AG04449 (cell line): ENCODE measurements around the gene RAI14.

ENCODE experiments used
- CTCF ChIA-PET: fragments of 350-600 bp; formaldehyde crosslinking; extraction: SDS; loops from one replicate; lab custom pipeline; 2021; ENCODE audit warnings: antibody characterized with exemption; lab: Yijun Ruan, JAX
- POLR2A ChIA-PET: fragments of 400-600, 350-600 bp; formaldehyde crosslinking; extraction: SDS; loops from one replicate; lab custom pipeline; 2020; ENCODE audit warnings: antibody characterized with exemption, inconsistent platforms; lab: Yijun Ruan, JAX
- DNase-seq: peaks from one replicate; pipeline ENCODE4 v3.0.0-alpha.2; 2010; ENCODE audit warnings: low read depth, low spot score
- H3K4me3 ChIP-seq: 2 replicates; pipeline ENCODE4 v1.5.1; 2011; ENCODE audit warnings: low read depth, mild to moderate bottlenecking, control low read depth, low read length
- CTCF ChIP-seq: IDR thresholded peaks from one replicate; pipeline ENCODE4 v1.5.1; 2011; ENCODE audit warnings: mild to moderate bottlenecking, moderate library complexity, low read length, control low read depth, inconsistent platforms; ENCODE audit not compliant: insufficient read depth; ENCODE audit errors: missing control alignments

Gene RAI14

GRCh38 chr5:34736445-34737115 lies 80.5 kb downstream of the RAI14 start:
- ChIA-PET CTCF (interaction anchor here (1.0 to 1.9 kb wide), 4 partner anchors 12 to 251 kb away, joined by 3 to 6 read pairs (median 4); no protein-coding TSS in a partner anchor), POLR2A (no interaction called here)
- no peak for DNase-seq
- H3K4me3 ChIP-seq = no peak overlapping the region
- TF ChIP-seq CTCF = no peak

GRCh38 chr5:34737731-34738130 lies 81.6 kb downstream of the RAI14 start:
- DNase-seq = no peak
- POLR2A ChIA-PET = no interaction called here
- CTCF ChIA-PET = interaction anchor here (1.9 kb wide), 1 partner anchor 252 kb away, joined by 6 read pairs; no protein-coding TSS in a partner anchor
- H3K4me3 ChIP-seq = no peak overlapping the region
- TF ChIP-seq CTCF = no peak

GRCh38 chr5:34738381-34738780 lies 82.3 kb downstream of the RAI14 start:
- DNase-seq = no peak
- CTCF ChIA-PET = interaction anchor here (0.7 to 1.9 kb wide), 3 partner anchors 10 to 253 kb away, joined by 3 to 6 read pairs (median 4); no protein-coding TSS in a partner anchor
- POLR2A ChIA-PET = no interaction called here
- no peak overlapping the region for H3K4me3 ChIP-seq
- no peak for TF ChIP-seq CTCF

GRCh38 chr5:34740389-34740806 lies 84.3 kb downstream of the RAI14 start:
- ChIA-PET CTCF (no interaction called here), POLR2A (interaction anchor here (0.6 kb wide), 1 partner anchor 31 kb away, joined by 4 read pairs; no protein-coding TSS in a partner anchor)
- no peak for TF ChIP-seq CTCF
- no peak overlapping the region for H3K4me3 ChIP-seq
- DNase-seq = no peak

- ChIA-PET POLR2A (no interaction called here), CTCF (no interaction called here)
- no peak for TF ChIP-seq CTCF
- H3K4me3 ChIP-seq = no peak overlapping the region
- no peak for DNase-seq
Measured at GRCh38 chr5:34742061-34742460, 85.9 kb downstream of the RAI14 start.

- CTCF ChIA-PET = interaction anchor here (0.8 to 1.8 kb wide), 4 partner anchors 25 to 258 kb away, joined by 3 to 6 read pairs (median 4); no protein-coding TSS in a partner anchor
- POLR2A ChIA-PET = interaction anchor here (0.5 to 0.6 kb wide), 2 partner anchors 23 to 173 kb away, joined by 3 to 4 read pairs; no protein-coding TSS in a partner anchor
- H3K4me3 ChIP-seq = no peak overlapping the region
- DNase-seq = peak; percentile 99
- no peak for TF ChIP-seq CTCF
Measured at GRCh38 chr5:34743878-34744277, 87.8 kb downstream of the RAI14 start.
